Neural cell (in vitro differentiated cells): ENCODE results near the gene NRP2. TPM values are rescaled to one million over a fixed set of nuclear protein-coding genes. Genes with fewer than 3 reads are reported as not detected.

ENCODE experiments used
- H2AFZ ChIP-seq: fragments of 200-600, 300-800 bp; sonication (generic), shearing (Covaris generic); 2 replicates; pipeline ENCODE4 v1.6.0; 2014; ENCODE audit warnings: low read depth, mild to moderate bottlenecking, antibody characterized with exemption, low read length, moderate library complexity
- H3F3A ChIP-seq: fragments of 200-600 bp; shearing (Covaris generic); 2 replicates; pipeline ENCODE4 v1.6.1; 2016; ENCODE audit warnings: mild to moderate bottlenecking, moderate library complexity, mixed read lengths, antibody characterized with exemption, low read length; ENCODE audit not compliant: insufficient read depth, poor library complexity, severe bottlenecking
- H3K27ac ChIP-seq: fragments of 200-600, 300-800 bp; sonication (generic), shearing (Covaris generic); 2 replicates; pipeline ENCODE4 v1.5.1; 2014; ENCODE audit warnings: mild to moderate bottlenecking, low read length, moderate library complexity
- H3K27me3 ChIP-seq: fragments of 300-800, 200-600 bp; sonication (generic), shearing (Covaris generic); 2 replicates; pipeline ENCODE4 v1.6.0; 2014; ENCODE audit warnings: mild to moderate bottlenecking, low read depth, low read length, moderate library complexity; ENCODE audit not compliant: insufficient read depth
- H3K36me3 ChIP-seq: fragments of 300-800, 200-600 bp; sonication (generic), shearing (Covaris generic); 2 replicates; pipeline ENCODE4 v1.5.1; 2014; ENCODE audit warnings: mild to moderate bottlenecking, antibody characterized with exemption, low read length, moderate library complexity; ENCODE audit not compliant: insufficient read depth
- H3K4me2 ChIP-seq: fragments of 300-800, 200-600 bp; sonication (generic), shearing (Covaris generic); 2 replicates; pipeline ENCODE4 v1.6.0; 2014; ENCODE audit warnings: mild to moderate bottlenecking, low read length
- H3K4me3 ChIP-seq: fragments of 300-800, 200-600 bp; sonication (generic), shearing (Covaris generic); 2 replicates; pipeline ENCODE4 v1.5.1; 2014; ENCODE audit warnings: mild to moderate bottlenecking, low read length, moderate library complexity
- H3K79me2 ChIP-seq: fragments of 200-600 bp; shearing (Covaris generic); replicated peaks from 2 replicates; pipeline ENCODE4 v1.6.0; 2014; ENCODE audit warnings: mild to moderate bottlenecking, low read length, moderate library complexity; ENCODE audit not compliant: insufficient read depth
- H3K9ac ChIP-seq: fragments of 300-800, 200-600 bp; sonication (generic), shearing (Covaris generic); 2 replicates; pipeline ENCODE4 v1.6.1; 2016; ENCODE audit warnings: mild to moderate bottlenecking, low read length, mixed read lengths
- H3K9me2 ChIP-seq: fragments of 200-600 bp; shearing (Covaris generic); 2 replicates; pipeline ENCODE4 v1.6.1; 2016; ENCODE audit warnings: mild to moderate bottlenecking, low read length, mixed read lengths; ENCODE audit not compliant: insufficient read depth
- H3K9me3 ChIP-seq: fragments of 200-600, 300-800 bp; sonication (generic), shearing (Covaris generic); 2 replicates; pipeline ENCODE4 v1.6.1; 2016; ENCODE audit warnings: mild to moderate bottlenecking, mixed run types, low read length, moderate library complexity, mixed read lengths
- H4K20me1 ChIP-seq: fragments of 200-600 bp; shearing (Covaris generic); 2 replicates; pipeline ENCODE4 v1.6.1; 2016; ENCODE audit warnings: mild to moderate bottlenecking, mixed run types; ENCODE audit not compliant: insufficient read depth
- CTCF ChIP-seq: fragments of 450-650 bp; IDR thresholded peaks from 2 replicates; pipeline ENCODE4 v1.5.1; 2014; ENCODE audit warnings: antibody characterized with exemption, mild to moderate bottlenecking, moderate library complexity; ENCODE audit not compliant: poor library complexity, severe bottlenecking
- EP300 ChIP-seq: fragments of 450-650 bp; conservative IDR thresholded peaks from 2 replicates; pipeline ENCODE4 v1.6.1; 2014; ENCODE audit warnings: antibody characterized with exemption, mild to moderate bottlenecking, moderate library complexity; ENCODE audit not compliant: poor library complexity, severe bottlenecking
- EZH2 ChIP-seq: fragments of 200-600, 300-800 bp; shearing (Covaris generic), sonication (generic); IDR thresholded peaks from 2 replicates; pipeline ENCODE4 v1.6.1; 2014; ENCODE audit warnings: antibody characterized with exemption, low read length, borderline replicate concordance, mild to moderate bottlenecking; ENCODE audit not compliant: insufficient read depth, poor library complexity, severe bottlenecking
- MXI1 ChIP-seq: fragments of 450-650 bp; conservative IDR thresholded peaks from 2 replicates; pipeline ENCODE4 v1.6.1; 2014; ENCODE audit warnings: antibody characterized with exemption, mild to moderate bottlenecking; ENCODE audit not compliant: poor library complexity, severe bottlenecking
- POLR2AphosphoS5 ChIP-seq: IDR thresholded peaks from 2 replicates; pipeline ENCODE4 v1.6.1; 2012
- RAD21 ChIP-seq: fragments of 450-650 bp; conservative IDR thresholded peaks from 2 replicates; pipeline ENCODE4 v1.6.1; 2014; ENCODE audit warnings: antibody characterized with exemption, mild to moderate bottlenecking, moderate library complexity
- REST ChIP-seq: IDR thresholded peaks from 2 replicates; pipeline ENCODE4 v1.6.1; 2012; ENCODE audit warnings: borderline replicate concordance
- SMC3 ChIP-seq: fragments of 450-650 bp; conservative IDR thresholded peaks from 2 replicates; pipeline ENCODE4 v1.6.1; 2014; ENCODE audit warnings: antibody characterized with exemption, mild to moderate bottlenecking, moderate library complexity; ENCODE audit not compliant: poor library complexity
- TAF1 ChIP-seq: IDR thresholded peaks from 2 replicates; pipeline ENCODE4 v1.6.1; 2012; ENCODE audit warnings: low read depth
- polyA plus RNA-seq: library from polyadenylated mRNA; depleted of rRNA; stranded (reverse); fragments of >200 nt; gene quantifications from 2 replicates; pipeline ENCODE4 v1.2.3, GENCODE V29; 2014

Gene NRP2
- polyA plus RNA-seq, 1 donor from 2014 or later: 30.2 TPM

- no peaks in the 10 kb centered on the region for H3K9me3 ChIP-seq
- H3K4me2 ChIP-seq: no peak overlapping the region
- no peak overlapping the region for H3K9ac ChIP-seq
- no peaks in the 10 kb centered on the region for H3K9me2 ChIP-seq
- H3F3A ChIP-seq: no peaks in the 10 kb centered on the region
- no peaks in the 10 kb centered on the region for H3K79me2 ChIP-seq
- peaks cover 7% of the 10 kb centered on the region for H3K36me3 ChIP-seq
- TF ChIP-seq EP300: no peak
- TF ChIP-seq SMC3: no peak
- no peak for TF ChIP-seq POLR2AphosphoS5
- TF ChIP-seq EZH2: no peak
- no peak for TF ChIP-seq CTCF
- no peak for TF ChIP-seq REST
- TF ChIP-seq RAD21: no peak
- no peak for TF ChIP-seq MXI1
- TF ChIP-seq TAF1: no peak
- H3K27me3 ChIP-seq: no peaks in the 10 kb centered on the region
- no peak overlapping the region for H3K4me3 ChIP-seq
- H2AFZ ChIP-seq: no peak overlapping the region
- H3K27ac ChIP-seq: no peak overlapping the region
- H4K20me1 ChIP-seq: no peaks in the 10 kb centered on the region
Observed at GRCh38 chr2:205733082-205733481, 50.8 kb downstream of the NRP2 start.

- H3K79me2 ChIP-seq: no peaks in the 10 kb centered on the region
- TF ChIP-seq EP300 (no peak), POLR2AphosphoS5 (no peak), EZH2 (no peak), CTCF (no peak), MXI1 (no peak), TAF1 (no peak), RAD21 (no peak), REST (no peak), SMC3 (no peak)
- H3K9ac ChIP-seq: no peak overlapping the region
- no peak overlapping the region for H3K4me2 ChIP-seq
- no peak overlapping the region for H3K4me3 ChIP-seq
- H3K9me3 ChIP-seq: no peaks in the 10 kb centered on the region
- H3K9me2 ChIP-seq: no peaks in the 10 kb centered on the region
- peaks cover 7% of the 10 kb centered on the region for H3K36me3 ChIP-seq
- no peaks in the 10 kb centered on the region for H3F3A ChIP-seq
- no peaks in the 10 kb centered on the region for H3K27me3 ChIP-seq
- H3K27ac ChIP-seq: no peak overlapping the region
- no peaks in the 10 kb centered on the region for H4K20me1 ChIP-seq
- H2AFZ ChIP-seq: no peak overlapping the region
Observed at GRCh38 chr2:205733648-205734047, 51.3 kb downstream of the NRP2 start.
